Endothelial cell of umbilical vein (primary cell): ENCODE results near the gene CTAG1A. TPM values are rescaled to one million over a fixed set of nuclear protein-coding genes. Genes with fewer than 3 reads are reported as not detected.
A peak's percentile ranks its signal among the peaks of the same experiment; 100 is the strongest.
"Not testable (repeated sequence)": the region's sequence is repeated elsewhere in the genome, so short reads cannot be mapped to it uniquely, and the experiment has no call there.

Experiments used
- BruUV-seq: library from RNA; stranded (reverse); fragments of 400-500 nt; replicated peaks from 2 replicates; lab custom pipeline; 2021; lab: Mats Ljungman, UMichigan
- CTCF ChIA-PET: fragments of 300-600, 350-600 bp; sonication (Branson Sonifier 250); formaldehyde crosslinking; loops from one replicate; lab custom pipeline; 2021; ENCODE audit warnings: antibody characterized with exemption, inconsistent platforms; lab: Charles Lee
- POLR2A ChIA-PET: fragments of 300-600, 350-600 bp; sonication (Branson Sonifier 250); formaldehyde crosslinking; loops from one replicate; lab custom pipeline; 2021; ENCODE audit warnings: antibody characterized with exemption, inconsistent platforms; lab: Charles Lee
- DNase-seq: peaks from one replicate; pipeline ENCODE4 v3.0.0-alpha.2; 2011; ENCODE audit warnings: low read depth, low spot score
- FAIRE-seq: peaks from 2 replicates; lab custom pipeline; 2011; peaks lifted over from hg19 to GRCh38; lab: Jason Lieb, UNC
- H2AFZ ChIP-seq: 2 replicates; pipeline ENCODE4 v1.6.0; 2012; ENCODE audit warnings: low read depth, low read length, control low read depth, inconsistent platforms
- H3K27ac ChIP-seq: 2 replicates; pipeline ENCODE4 v1.5.1; 2011; ENCODE audit warnings: low read depth, mild to moderate bottlenecking, control low read depth, low read length, moderate library complexity; ENCODE audit not compliant: insufficient read depth
- H3K27me3 ChIP-seq, 2 experiments: 2 replicates each; pipeline versions ENCODE4 v1.6.0 to v1.6.1; 2011; ENCODE audit warnings: low read length in 2 of 2, mixed read lengths in 1 of 2; ENCODE audit not compliant: control insufficient read depth in 2 of 2, insufficient read depth in 2 of 2
- H3K36me3 ChIP-seq, 2 experiments: 2 replicates in 1 of 2; 3 replicates in 1 of 2; pipeline ENCODE4 v1.5.1; 2011; ENCODE audit warnings: low read length in 2 of 2, mild to moderate bottlenecking in 1 of 2, moderate library complexity in 1 of 2; ENCODE audit not compliant: control insufficient read depth in 2 of 2, insufficient read depth in 2 of 2; ENCODE audit errors: extremely low read depth in 1 of 2
- H3K4me1 ChIP-seq: 3 replicates; pipeline ENCODE4 v1.5.1; 2011; ENCODE audit warnings: mild to moderate bottlenecking, low read length; ENCODE audit not compliant: control insufficient read depth, insufficient read depth; ENCODE audit errors: extremely low read depth
- H3K4me2 ChIP-seq: 2 replicates; pipeline ENCODE4 v1.6.1; 2011; ENCODE audit warnings: low read length, control low read depth, mixed read lengths; ENCODE audit not compliant: insufficient read depth
- H3K4me3 ChIP-seq, 3 experiments: fragments of 200-600 bp in 1 of 3; sonication (generic), shearing (Covaris generic) in 1 of 3; replicated peaks in 1 of 3; 2 replicates each; pipeline ENCODE4 v1.5.1; 2011 to 2016; ENCODE audit warnings: control low read depth in 3 of 3, low read length in 3 of 3, mild to moderate bottlenecking in 2 of 3, inconsistent platforms in 1 of 3, low read depth in 1 of 3, moderate library complexity in 1 of 3; ENCODE audit not compliant: insufficient read depth in 1 of 3
- H3K79me2 ChIP-seq: 2 replicates; pipeline ENCODE4 v1.6.0; 2012; ENCODE audit warnings: low read length, inconsistent platforms; ENCODE audit not compliant: control insufficient read depth, insufficient read depth
- H3K9ac ChIP-seq: replicated peaks from 2 replicates; pipeline ENCODE3; 2011; ENCODE audit warnings: low read length, control low read depth; ENCODE audit not compliant: insufficient read depth; ENCODE audit errors: extremely low read depth
- H3K9me1 ChIP-seq: replicated peaks from 3 replicates; pipeline ENCODE4 v1.6.0; 2011; ENCODE audit warnings: mild to moderate bottlenecking, low read length; ENCODE audit not compliant: control insufficient read depth, insufficient read depth; ENCODE audit errors: extremely low read depth
- H3K9me3 ChIP-seq: replicated peaks from 2 replicates; pipeline ENCODE4 v1.5.1; 2012; ENCODE audit warnings: low read length, inconsistent platforms; ENCODE audit not compliant: control insufficient read depth, insufficient read depth
- H4K20me1 ChIP-seq: replicated peaks from 2 replicates; pipeline ENCODE3; 2011; ENCODE audit warnings: mild to moderate bottlenecking, low read length; ENCODE audit not compliant: control insufficient read depth, insufficient read depth; ENCODE audit errors: extremely low read depth
- CTCF ChIP-seq, 2 donors: IDR thresholded peaks; 1 replicate in 1 of 2; 2 replicates in 1 of 2; pipeline ENCODE4 v1.5.1; 2011; ENCODE audit warnings: low read length in 2 of 2, mild to moderate bottlenecking in 2 of 2, moderate library complexity in 2 of 2, control low read depth in 1 of 2, inconsistent platforms in 1 of 2, low read depth in 1 of 2; ENCODE audit not compliant: insufficient read depth in 1 of 2; ENCODE audit errors: extremely low read depth in 1 of 2
- EZH2 ChIP-seq: IDR thresholded peaks from 2 replicates; pipeline ENCODE4 v1.6.1; 2012; ENCODE audit warnings: borderline replicate concordance, low read depth, mild to moderate bottlenecking, moderate library complexity, low read length, inconsistent platforms; ENCODE audit not compliant: severe bottlenecking
- FOS ChIP-seq: IDR thresholded peaks from 2 replicates; pipeline ENCODE4 v1.6.1; 2011; ENCODE audit warnings: mild to moderate bottlenecking, low read length, moderate library complexity, borderline replicate concordance; ENCODE audit not compliant: insufficient read depth
- GATA2 ChIP-seq: IDR thresholded peaks from 2 replicates; pipeline ENCODE4 v1.7.0; 2011; ENCODE audit warnings: low read depth, mild to moderate bottlenecking, moderate library complexity, mixed read lengths, low read length; ENCODE audit not compliant: insufficient read length, insufficient read depth
- JUN ChIP-seq: IDR thresholded peaks from 2 replicates; pipeline ENCODE4 v1.6.1; 2011; ENCODE audit warnings: borderline replicate concordance, low read depth; ENCODE audit not compliant: insufficient read length, insufficient read depth
- MAX ChIP-seq: IDR thresholded peaks from 2 replicates; pipeline ENCODE4 v1.6.1; 2011; ENCODE audit not compliant: insufficient read depth, insufficient read length
- MYC ChIP-seq: IDR thresholded peaks from one replicate; pipeline ENCODE4 v1.6.1; 2011; ENCODE audit warnings: mild to moderate bottlenecking, low read depth, low read length
- POLR2A ChIP-seq: IDR thresholded peaks from 2 replicates; pipeline ENCODE4 v1.6.1; 2012; ENCODE audit warnings: low read depth, mild to moderate bottlenecking, control low read depth, low read length
- POLR2AphosphoS5 ChIP-seq: IDR thresholded peaks from 2 replicates; pipeline ENCODE4 v1.6.1; 2012; ENCODE audit warnings: low read depth, mild to moderate bottlenecking, control low read depth, low read length, moderate library complexity; ENCODE audit not compliant: insufficient read depth
- dilution Hi-C: fragments of 300-500 bp; cut with MboI; formaldehyde crosslinking; loops from one replicate; pipeline ENCODE4 v1.15.0; 2019; ENCODE audit warnings: low sequenced_read_pairs; ENCODE audit not compliant: extremely low pct_ligation_motif_present
- intact Hi-C: fragments of 100-400 bp; cut with micrococcal nuclease; formaldehyde crosslinking; loops from one replicate; pipeline ENCODE4 v1.10.0; 2022
- polyA plus RNA-seq, 4 experiments: library from polyadenylated mRNA; depleted of rRNA in 3 of 4; stranded (reverse) in 3 of 4; unstranded in 1 of 4; fragments of >200 nt; gene quantifications; 2 replicates each; pipeline versions ENCODE4 v1.2.1 to v1.2.3, GENCODE V29; 2011 to 2012; ENCODE audit warnings: missing spikeins in 1 of 4
- total RNA-seq: library from RNA; stranded (reverse); gene quantifications from 2 replicates; pipeline ENCODE4 v1.2.3, GENCODE V29; 2021

The CTAG1A gene
- total and polyA plus RNA-seq, 2 donors (not counting 3 experiments of a cell fraction or from before 2014, with no cell fraction given) = not detected

GRCh38 chrX:154590415-154590814 is 5.5 kb downstream of the CTAG1A start:
- peak; percentile 93 for FAIRE-seq
- H3K4me3 ChIP-seq, H3K27ac ChIP-seq, H3K4me2 ChIP-seq, CTCF ChIA-PET, H2AFZ ChIP-seq, H3K9me3 ChIP-seq, dilution Hi-C loops, H4K20me1 ChIP-seq, H3K9ac ChIP-seq, DNase-seq, H3K79me2 ChIP-seq, H3K9me1 ChIP-seq, H3K36me3 ChIP-seq, BruUV-seq, intact Hi-C loops, H3K27me3 ChIP-seq, POLR2A ChIA-PET, H3K4me1 ChIP-seq: not testable (repeated sequence)

GRCh38 chrX:154592505-154592904 is 7.6 kb downstream of the CTAG1A start:
- POLR2A ChIA-PET = no interaction called here
- no peaks in the 10 kb centered on the region for H4K20me1 ChIP-seq
- no peaks in the 10 kb centered on the region for H3K4me1 ChIP-seq
- DNase-seq (no peak), FAIRE-seq (no peak)
- no peaks in the 10 kb centered on the region for H3K36me3 ChIP-seq
- no peaks in the 10 kb centered on the region for H3K9me1 ChIP-seq
- intact Hi-C loops = no loop called here
- H3K4me3 ChIP-seq = no peak overlapping the region
- peaks cover 5 to 13% of the 10 kb centered on the region in 2 experiments for H3K27me3 ChIP-seq
- no peak for TF ChIP-seq CTCF (IDR thresholded peaks at IDR 0.05; ENCODE audit: extremely low read depth in 1 of 2, insufficient read depth in 1 of 2, low read depth in 1 of 2, low read length in 2 of 2)
- TF ChIP-seq MAX = no peak
- TF ChIP-seq POLR2A = no peak
- TF ChIP-seq POLR2AphosphoS5 = no peak
- TF ChIP-seq JUN = no peak
- no peak for TF ChIP-seq GATA2
- TF ChIP-seq FOS = no peak
- TF ChIP-seq EZH2 = no peak
- no peak for TF ChIP-seq MYC
- no peak overlapping the region for H2AFZ ChIP-seq
- dilution Hi-C loops = no loop called here
- no peak overlapping the region for H3K9ac ChIP-seq
- H3K79me2 ChIP-seq = no peaks in the 10 kb centered on the region
- no peak overlapping the region for H3K4me2 ChIP-seq
- CTCF ChIA-PET = no interaction called here
- H3K27ac ChIP-seq = no peak overlapping the region
- no TSS peak for BruUV-seq
- no peaks in the 10 kb centered on the region for H3K9me3 ChIP-seq
